HFFc6 (cell line): Measurements from ENCODE around the gene ADCY2. TPM values are rescaled to one million over a fixed set of nuclear protein-coding genes. Genes with fewer than 3 reads are reported as not detected.

ENCODE experiments used
- DNase-seq: peaks from one replicate; pipeline ENCODE4 v3.0.0-alpha.2; 2018
- H3K27ac Mint-ChIP-seq: 2 replicates; pipeline ENCODE4 v1.8.0; 2020; ENCODE audit warnings: mild to moderate bottlenecking, mixed read lengths
- H3K27me3 Mint-ChIP-seq: 2 replicates; pipeline ENCODE4 v1.8.0; 2021; ENCODE audit warnings: mild to moderate bottlenecking, moderate library complexity, mixed read lengths; ENCODE audit not compliant: insufficient read depth
- H3K36me3 Mint-ChIP-seq: 2 replicates; pipeline ENCODE4 v1.8.0; 2021; ENCODE audit warnings: low read depth, mixed read lengths
- H3K4me1 Mint-ChIP-seq: 2 replicates; pipeline ENCODE4 v1.8.0; 2020; ENCODE audit warnings: low read depth, mixed read lengths
- H3K4me3 Mint-ChIP-seq: 2 replicates; pipeline ENCODE4 v1.8.0; 2020; ENCODE audit warnings: mild to moderate bottlenecking, moderate library complexity, mixed read lengths
- H3K9me3 Mint-ChIP-seq: 2 replicates; pipeline ENCODE4 v1.8.0; 2020; ENCODE audit warnings: mild to moderate bottlenecking, mixed read lengths
- CTCF ChIP-seq: fragments of 200-600 bp; sonication (generic); IDR thresholded peaks from 2 replicates; pipeline ENCODE4 v1.5.0; 2021; ENCODE audit warnings: antibody characterized with exemption, mild to moderate bottlenecking
- total RNA-seq, 6 experiments: library from RNA; stranded (reverse); fragmentation: NEBNext Ultra II Directional; extraction: Animal tissue kit (Norgen Biotek cat#: 25700); gene quantifications; 2 replicates in 1 of 6; 3 replicates in 5 of 6; pipeline ENCODE4 v1.2.3, GENCODE V29; 2021

ADCY2 gene
- total RNA-seq, 6 experiments from 2014 or later, result not detected

- no peaks in the 10 kb centered on the region; the same call in none of the 2 replicates for H3K27me3 Mint-ChIP-seq
- TF ChIP-seq CTCF, result no peak
- H3K27ac Mint-ChIP-seq, result no peak overlapping the region
- H3K4me3 Mint-ChIP-seq, result no peak overlapping the region
- no peaks in the 10 kb centered on the region for H3K9me3 Mint-ChIP-seq
- DNase-seq, result no peak
- no peaks in the 10 kb centered on the region for H3K4me1 Mint-ChIP-seq
- no peaks in the 10 kb centered on the region for H3K36me3 Mint-ChIP-seq
Observed at GRCh38 chr5:7764452-7764851, 368.5 kb downstream of the ADCY2 start.

- Mint-ChIP-seq H3K36me3 (no peaks in the 10 kb centered on the region), H3K9me3 (no peaks in the 10 kb centered on the region; the same call in 1 of the 2 replicates), H3K27me3 (no peaks in the 10 kb centered on the region; the same call in 1 of the 2 replicates), H3K27ac (no peak overlapping the region), H3K4me3 (no peak overlapping the region), H3K4me1 (no peaks in the 10 kb centered on the region)
- no peak for TF ChIP-seq CTCF
- DNase-seq, result no peak
Observed at GRCh38 chr5:7770436-7770835, 374.5 kb downstream of the ADCY2 start.

GRCh38 chr5:7772141-7772540 is 376.2 kb downstream of the ADCY2 start:
- no peak overlapping the region for H3K4me3 Mint-ChIP-seq
- H3K4me1 Mint-ChIP-seq, result no peaks in the 10 kb centered on the region
- H3K27me3 Mint-ChIP-seq, result no peaks in the 10 kb centered on the region; the same call in 1 of the 2 replicates
- no peaks in the 10 kb centered on the region for H3K36me3 Mint-ChIP-seq
- H3K27ac Mint-ChIP-seq, result no peak overlapping the region
- H3K9me3 Mint-ChIP-seq, result peaks cover 4% of the 10 kb centered on the region; the same call in 1 of the 2 replicates
- DNase-seq, result no peak
- TF ChIP-seq CTCF, result no peak

- H3K4me3 Mint-ChIP-seq, result no peak overlapping the region
- DNase-seq, result no peak
- no peak for TF ChIP-seq CTCF
- no peak overlapping the region for H3K27ac Mint-ChIP-seq
- peaks cover 4% of the 10 kb centered on the region; the same call in 1 of the 2 replicates for H3K9me3 Mint-ChIP-seq
- no peaks in the 10 kb centered on the region for H3K4me1 Mint-ChIP-seq
- no peaks in the 10 kb centered on the region for H3K36me3 Mint-ChIP-seq
- H3K27me3 Mint-ChIP-seq, result peaks cover 3% of the 10 kb centered on the region; the same call in 1 of the 2 replicates
Observed at GRCh38 chr5:7773178-7773577, 377.2 kb downstream of the ADCY2 start.

- Mint-ChIP-seq H3K4me1 (no peaks in the 10 kb centered on the region), H3K4me3 (no peak overlapping the region), H3K27ac (no peak overlapping the region), H3K36me3 (no peaks in the 10 kb centered on the region), H3K27me3 (peaks cover 3% of the 10 kb centered on the region; the same call in 1 of the 2 replicates), H3K9me3 (peaks cover 9% of the 10 kb centered on the region; the same call in 1 of the 2 replicates)
- DNase-seq, result no peak
- no peak for TF ChIP-seq CTCF
Observed at GRCh38 chr5:7776442-7776841, 380.5 kb downstream of the ADCY2 start.
